ENCODE results near the gene PRKAG2.

PRKAG2 gene

DNA sequence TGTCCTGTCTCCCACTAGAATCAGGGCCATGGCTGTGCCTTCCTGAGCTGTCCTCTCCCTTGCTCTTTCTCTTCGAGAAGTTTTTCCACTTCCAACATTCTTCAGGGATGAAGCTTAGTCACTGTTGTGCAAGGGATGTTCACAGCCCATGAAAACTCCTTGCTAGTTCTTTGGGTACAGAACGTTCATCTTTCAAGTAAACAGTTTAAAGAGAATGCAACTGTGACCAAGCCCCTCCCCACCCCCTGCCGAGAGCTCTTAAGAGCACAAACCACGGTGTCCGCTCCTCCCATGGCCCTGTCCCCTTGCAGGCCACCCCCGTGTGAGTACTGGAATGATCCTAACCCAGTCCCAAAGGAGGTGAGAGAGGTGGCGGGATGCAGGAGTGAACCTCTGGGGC is 196.1 kb downstream of the PRKAG2 start:
- H3K79me2 ChIP-seq (ENCODE audit: control insufficient read depth, insufficient read depth, low read length, poor library complexity), result peaks cover 4% of the 10 kb centered on the region
- no peak overlapping the region for H3K4ac ChIP-seq (ENCODE audit: low read depth, low read length)
- H3K79me1 ChIP-seq (ENCODE audit: low read length), result peaks cover 22% of the 10 kb centered on the region
- H4K8ac ChIP-seq (ENCODE audit: low read depth, low read length), result no peak overlapping the region
- no peaks in the 10 kb centered on the region for H3K27me3 ChIP-seq (ENCODE audit: insufficient read depth, low read length)
- H2BK12ac ChIP-seq (ENCODE audit: low read length), result peak overlapping the region; percentile 67
- no peaks in the 10 kb centered on the region for H3K9me3 ChIP-seq (ENCODE audit: insufficient read depth, low read depth, low read length)
- H2BK120ac ChIP-seq (ENCODE audit: insufficient read depth, low read length, poor library complexity), result no peak overlapping the region
- DNase-seq, result peak in 1 of 2 donors; percentile 68
- no peak overlapping the region for H2BK5ac ChIP-seq (ENCODE audit: low read depth, low read length, poor library complexity)
- H3K9ac ChIP-seq (ENCODE audit: low read length), result no peak overlapping the region
- no peaks in the 10 kb centered on the region for H3K36me3 ChIP-seq (ENCODE audit: control insufficient read depth in 1 of 2, insufficient read depth in 2 of 2, low read length in 2 of 2)
- no peak overlapping the region for H3K23ac ChIP-seq (ENCODE audit: low read length)
- H2AFZ ChIP-seq (ENCODE audit: insufficient read depth, low read length, poor library complexity), result no peak overlapping the region
- no peak overlapping the region for H3K4me2 ChIP-seq (ENCODE audit: low read length)
- WGBS (ENCODE audit: extremely low coverage, insufficient coverage, insufficient read length), result no CpG with 5 or more reads among the region's 7 CpGs
- H3K4me1 ChIP-seq (ENCODE audit: control insufficient read depth in 1 of 2, insufficient read depth in 2 of 2, low read length in 2 of 2), result peaks cover 23% of the 10 kb centered on the region in 2 experiments
- H4K12ac ChIP-seq (ENCODE audit: low read depth, low read length), result no peak overlapping the region
- H3K18ac ChIP-seq (ENCODE audit: low read length), result no peak overlapping the region
- no peak overlapping the region for H3K14ac ChIP-seq (ENCODE audit: low read length)
- peak overlapping the region; percentile 84 for H2AK5ac ChIP-seq (ENCODE audit: low read length)
- H4K91ac ChIP-seq (ENCODE audit: low read depth, low read length), result no peak overlapping the region
- no peak overlapping the region for H3K4me3 ChIP-seq (ENCODE audit: low read depth, low read length)
- H3K27ac ChIP-seq (ENCODE audit: low read depth, low read length), result no peak overlapping the region

DNA sequence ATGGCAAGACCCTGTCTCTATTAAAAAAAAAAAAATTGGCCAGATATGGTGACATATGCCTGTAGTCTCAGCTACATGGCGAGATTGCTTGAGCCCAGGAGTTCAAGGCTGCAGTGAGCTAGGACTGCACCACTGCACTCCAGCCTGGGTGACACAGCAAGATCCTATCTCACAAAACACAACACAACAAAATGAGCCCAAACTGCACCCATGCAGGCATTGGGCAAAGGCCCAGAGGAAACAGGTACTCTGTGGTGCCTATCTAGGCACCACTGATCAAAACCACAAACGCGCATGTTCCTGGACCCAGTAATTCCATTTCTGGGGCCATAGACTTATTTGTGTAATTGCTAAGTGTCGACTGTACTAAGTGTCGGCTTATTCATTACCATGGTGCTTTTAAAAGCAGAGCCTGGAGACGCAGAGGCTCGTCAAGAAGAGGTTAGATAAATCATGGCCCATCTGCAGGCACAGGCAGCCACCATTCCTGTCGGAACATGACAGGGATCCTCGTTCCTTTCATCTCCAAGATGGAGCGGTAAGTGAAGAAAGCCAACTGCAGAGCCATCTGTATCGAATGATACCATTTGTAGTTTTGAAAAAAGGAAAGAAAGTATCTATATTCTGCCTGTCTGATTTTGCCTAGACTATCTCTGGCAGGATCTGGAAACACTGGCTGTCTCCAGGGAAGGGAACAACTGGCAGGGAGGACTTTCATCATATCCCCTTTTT is 196.9 kb downstream of the PRKAG2 start:
- Histone ChIP-seq H2BK12ac (ENCODE audit: low read length) (no peak overlapping the region), H3K14ac (ENCODE audit: low read length) (no peak overlapping the region), H3K18ac (ENCODE audit: low read length) (no peak overlapping the region), H4K8ac (ENCODE audit: low read depth, low read length) (no peak overlapping the region), H3K27ac (ENCODE audit: low read depth, low read length) (no peak overlapping the region), H4K12ac (ENCODE audit: low read depth, low read length) (no peak overlapping the region), H3K9ac (ENCODE audit: low read length) (no peak overlapping the region), H3K79me1 (ENCODE audit: low read length) (peaks cover 21% of the 10 kb centered on the region), H3K4me2 (ENCODE audit: low read length) (no peak overlapping the region), H3K36me3 (ENCODE audit: control insufficient read depth in 1 of 2, insufficient read depth in 2 of 2, low read length in 2 of 2) (no peaks in the 10 kb centered on the region), H3K9me3 (ENCODE audit: insufficient read depth, low read depth, low read length) (no peaks in the 10 kb centered on the region), H2BK5ac (ENCODE audit: low read depth, low read length, poor library complexity) (no peak overlapping the region), H3K4me3 (ENCODE audit: low read depth, low read length) (no peak overlapping the region), H3K4ac (ENCODE audit: low read depth, low read length) (no peak overlapping the region), H2AK5ac (ENCODE audit: low read length) (no peak overlapping the region), H2BK120ac (ENCODE audit: insufficient read depth, low read length, poor library complexity) (no peak overlapping the region), H3K27me3 (ENCODE audit: insufficient read depth, low read length) (no peaks in the 10 kb centered on the region), H3K23ac (ENCODE audit: low read length) (no peak overlapping the region), H3K4me1 (ENCODE audit: control insufficient read depth in 1 of 2, insufficient read depth in 2 of 2, low read length in 2 of 2) (peaks cover 23% of the 10 kb centered on the region in 2 experiments), H2AFZ (ENCODE audit: insufficient read depth, low read length, poor library complexity) (no peak overlapping the region), H4K91ac (ENCODE audit: low read depth, low read length) (no peak overlapping the region), H3K79me2 (ENCODE audit: control insufficient read depth, insufficient read depth, low read length, poor library complexity) (peaks cover 4% of the 10 kb centered on the region)
- no peak for DNase-seq
- no CpG with 5 or more reads among the region's 11 CpGs for WGBS (ENCODE audit: extremely low coverage, insufficient coverage, insufficient read length)

DNA sequence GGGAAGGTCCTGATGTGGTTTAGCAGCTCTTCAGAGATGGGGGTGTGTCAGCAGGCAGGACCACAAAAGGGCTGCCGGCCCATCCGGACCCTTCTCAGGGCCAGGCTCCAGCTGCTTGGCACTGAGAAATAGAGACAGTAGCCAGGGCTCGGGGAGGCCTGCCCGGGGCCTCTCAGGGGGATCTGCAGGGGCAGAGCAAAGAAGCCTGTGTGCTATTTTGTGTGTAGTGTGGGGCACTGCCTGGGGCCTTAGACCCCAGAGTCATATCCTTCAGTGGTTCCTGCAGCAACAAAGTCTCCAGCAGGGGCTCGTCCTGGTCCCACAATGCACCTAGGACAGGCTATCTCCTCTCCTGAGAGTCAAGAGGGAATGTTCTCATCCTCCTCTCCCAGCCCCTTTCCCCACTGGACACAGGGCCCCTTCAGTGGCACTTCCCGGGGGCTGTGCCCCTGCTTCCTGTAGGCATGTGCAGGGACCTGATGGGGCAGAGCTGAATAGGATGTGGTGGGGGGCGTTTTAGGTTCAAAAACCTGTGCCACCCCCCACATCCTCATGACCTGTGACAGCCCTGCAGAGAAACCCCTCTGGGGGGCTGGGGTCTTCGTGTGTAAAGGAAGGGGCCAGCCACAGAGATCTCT is 197.7 kb downstream of the PRKAG2 start:
- H3K4me2 ChIP-seq (ENCODE audit: low read length), result no peak overlapping the region
- H2AFZ ChIP-seq (ENCODE audit: insufficient read depth, low read length, poor library complexity), result no peak overlapping the region
- no peak overlapping the region for H2BK120ac ChIP-seq (ENCODE audit: insufficient read depth, low read length, poor library complexity)
- no peak overlapping the region for H3K14ac ChIP-seq (ENCODE audit: low read length)
- no peaks in the 10 kb centered on the region for H3K36me3 ChIP-seq (ENCODE audit: control insufficient read depth in 1 of 2, insufficient read depth in 2 of 2, low read length in 2 of 2)
- H4K12ac ChIP-seq (ENCODE audit: low read depth, low read length), result no peak overlapping the region
- H3K4ac ChIP-seq (ENCODE audit: low read depth, low read length), result no peak overlapping the region
- H3K4me3 ChIP-seq (ENCODE audit: low read depth, low read length), result no peak overlapping the region
- H2AK5ac ChIP-seq (ENCODE audit: low read length), result no peak overlapping the region
- no peak overlapping the region for H2BK12ac ChIP-seq (ENCODE audit: low read length)
- no peaks in the 10 kb centered on the region for H3K9me3 ChIP-seq (ENCODE audit: insufficient read depth, low read depth, low read length)
- peaks cover 15% of the 10 kb centered on the region for H3K79me1 ChIP-seq (ENCODE audit: low read length)
- H3K9ac ChIP-seq (ENCODE audit: low read length), result no peak overlapping the region
- H3K27me3 ChIP-seq (ENCODE audit: insufficient read depth, low read length), result no peaks in the 10 kb centered on the region
- H4K91ac ChIP-seq (ENCODE audit: low read depth, low read length), result no peak overlapping the region
- no peak overlapping the region for H4K8ac ChIP-seq (ENCODE audit: low read depth, low read length)
- H3K27ac ChIP-seq (ENCODE audit: low read depth, low read length), result no peak overlapping the region
- peaks cover 4% of the 10 kb centered on the region for H3K79me2 ChIP-seq (ENCODE audit: control insufficient read depth, insufficient read depth, low read length, poor library complexity)
- no peak overlapping the region for H2BK5ac ChIP-seq (ENCODE audit: low read depth, low read length, poor library complexity)
- no CpG with 5 or more reads among the region's 8 CpGs for WGBS (ENCODE audit: extremely low coverage, insufficient coverage, insufficient read length)
- no peak overlapping the region for H3K23ac ChIP-seq (ENCODE audit: low read length)
- DNase-seq, result no peak
- peaks cover 14 to 15% of the 10 kb centered on the region in 2 experiments for H3K4me1 ChIP-seq (ENCODE audit: control insufficient read depth in 1 of 2, insufficient read depth in 2 of 2, low read length in 2 of 2)
- H3K18ac ChIP-seq (ENCODE audit: low read length), result no peak overlapping the region

DNA sequence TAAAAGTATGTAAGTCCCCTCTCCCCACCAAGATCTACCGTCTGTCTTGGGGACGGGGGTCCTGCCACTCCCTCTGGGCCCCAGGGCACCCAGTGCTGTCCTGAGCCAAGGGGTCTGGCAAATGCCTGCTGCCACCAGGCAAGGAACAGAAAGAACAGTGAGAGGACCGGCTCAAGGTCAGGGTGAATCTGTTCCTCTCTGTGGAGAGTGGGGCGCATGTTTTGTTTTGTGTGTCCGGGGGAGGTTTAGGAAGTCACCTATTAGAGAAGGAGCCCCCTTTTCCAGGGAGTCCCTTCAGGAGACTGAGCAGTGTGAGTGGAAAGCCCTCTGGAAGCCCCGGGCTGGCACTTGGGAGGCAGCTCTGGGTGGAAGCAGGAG is 198.7 kb downstream of the PRKAG2 start:
- Histone ChIP-seq H4K12ac (ENCODE audit: low read depth, low read length) (no peak overlapping the region), H2AFZ (ENCODE audit: insufficient read depth, low read length, poor library complexity) (no peak overlapping the region), H3K4me2 (ENCODE audit: low read length) (no peak overlapping the region), H4K91ac (ENCODE audit: low read depth, low read length) (no peak overlapping the region), H3K4me1 (ENCODE audit: control insufficient read depth in 1 of 2, insufficient read depth in 2 of 2, low read length in 2 of 2) (peaks cover 6 to 8% of the 10 kb centered on the region in 2 experiments), H3K79me1 (ENCODE audit: low read length) (peaks cover 8% of the 10 kb centered on the region), H2AK5ac (ENCODE audit: low read length) (no peak overlapping the region), H3K79me2 (ENCODE audit: control insufficient read depth, insufficient read depth, low read length, poor library complexity) (peaks cover 2% of the 10 kb centered on the region), H3K4ac (ENCODE audit: low read depth, low read length) (no peak overlapping the region), H3K27ac (ENCODE audit: low read depth, low read length) (no peak overlapping the region), H3K4me3 (ENCODE audit: low read depth, low read length) (no peak overlapping the region), H2BK120ac (ENCODE audit: insufficient read depth, low read length, poor library complexity) (no peak overlapping the region), H3K36me3 (ENCODE audit: control insufficient read depth in 1 of 2, insufficient read depth in 2 of 2, low read length in 2 of 2) (no peaks in the 10 kb centered on the region), H2BK5ac (ENCODE audit: low read depth, low read length, poor library complexity) (no peak overlapping the region), H3K9ac (ENCODE audit: low read length) (no peak overlapping the region), H3K18ac (ENCODE audit: low read length) (no peak overlapping the region), H3K9me3 (ENCODE audit: insufficient read depth, low read depth, low read length) (no peaks in the 10 kb centered on the region), H3K14ac (ENCODE audit: low read length) (no peak overlapping the region), H4K8ac (ENCODE audit: low read depth, low read length) (no peak overlapping the region), H3K23ac (ENCODE audit: low read length) (no peak overlapping the region), H3K27me3 (ENCODE audit: insufficient read depth, low read length) (no peaks in the 10 kb centered on the region), H2BK12ac (ENCODE audit: low read length) (peak overlapping the region; percentile 71)
- no peak for DNase-seq
- WGBS (ENCODE audit: extremely low coverage, insufficient coverage, insufficient read length), result no CpG with 5 or more reads among the region's 6 CpGs

All from trophoblast cell (in vitro differentiated cells and primary cell).